Adrenal gland (tissue), 19 donors: ENCODE measurements around the gene HIBCH. TPM values are rescaled to one million over a fixed set of nuclear protein-coding genes. Genes with fewer than 3 reads are reported as not detected.

Experiments used
- DNase-seq, 7 donors: peaks; one replicate each; pipeline ENCODE4 v3.0.0-alpha.2; 2019 to 2020
- H3K27ac ChIP-seq, 5 donors: fragments of 200-600 bp; sonication (generic) in 4 of 5; 1 replicate in 3 of 5; 2 replicates in 2 of 5; pipeline versions ENCODE4 v1.5.1 to v1.8.0; 2016 to 2020; ENCODE audit warnings: mild to moderate bottlenecking in 1 of 5
- H3K27me3 ChIP-seq: fragments of 200-600 bp; 2 replicates; pipeline ENCODE4 v1.8.0; 2021
- H3K36me3 ChIP-seq, 2 donors: fragments of 200-600 bp; replicated peaks in 1 of 2; 1 replicate in 1 of 2; 2 replicates in 1 of 2; pipeline versions ENCODE4 v1.5.1 to v1.8.0; 2018 to 2022
- H3K4me1 ChIP-seq, 2 donors: fragments of 200-600 bp; replicated peaks in 1 of 2; 1 replicate in 1 of 2; 2 replicates in 1 of 2; pipeline versions ENCODE4 v1.5.1 to v1.8.0; 2018 to 2021
- H3K4me3 ChIP-seq, 4 donors: fragments of 200-600 bp; sonication (generic) in 3 of 4; one replicate each; pipeline ENCODE4 v1.5.1; 2016 to 2018
- H3K9me3 ChIP-seq, 3 donors: fragments of 200-600 bp; sonication (generic) in 1 of 3; replicated peaks in 1 of 3; 1 replicate in 2 of 3; 2 replicates in 1 of 3; pipeline versions ENCODE4 v1.5.1 to v1.8.0; 2016 to 2021
- POLR2A ChIP-seq, 2 donors: fragments of 450-650 bp; IDR thresholded peaks; one replicate each; pipeline ENCODE4 v1.6.1; 2017; ENCODE audit warnings: antibody characterized with exemption in 2 of 2, mild to moderate bottlenecking in 2 of 2, moderate library complexity in 1 of 2
- WGBS, 4 donors: extraction: QIAGEN DNeasy Blood & Tissue Kit in 2 of 4; methylation state at CpG; one replicate each; pipeline versions ENCODE4 v1.1.5 to v1.1.7; 2013 to 2017; 5-methylcytosine and 5-hydroxymethylcytosine counted together
- intact Hi-C, 2 donors: fragments of 100-400 bp; cut with DNase I; formaldehyde crosslinking; loops; one replicate each; pipeline versions ENCODE4 v1.14.1 to v1.15.0; 2022 to 2023
- long read RNA-seq, 10 donors: library from polyadenylated mRNA in 3 of 10; unstranded in 2 of 10; stranded (forward) in 1 of 10; transcript quantifications; one replicate each; pipeline ENCODE4 v2.0.0 and lab custom pipeline, GENCODE V29; 2021 to 2026
- polyA plus RNA-seq, 3 donors: library from polyadenylated mRNA; stranded (reverse); fragments of 200-250 nt in 2 of 3; fragments of 350-450 nt in 1 of 3; fragmentation: Illumina TruSeq in 1 of 3; extraction: RNeasy Lipid Tissue Mini Kit (QIAGEN cat#74804) in 1 of 3; gene quantifications; one replicate each; pipeline ENCODE4 v1.2.3, GENCODE V29; 2013 to 2014
- total RNA-seq, 9 donors: library from RNA; depleted of rRNA in 4 of 9; stranded (reverse); fragments of >200 nt in 4 of 9; fragments of 120-200 nt in 1 of 9; fragmentation: NEBNext Ultra II Directional in 1 of 9; extraction: Animal tissue kit (Norgen Biotek cat#: 25700) in 1 of 9; gene quantifications; one replicate each; pipeline versions ENCODE4 v1.1.0 to v1.2.4, GENCODE V29; 2013 to 2023
- TF ChIP-seq, protein P1 (sequence below), 6 experiments: fragments of 450-650 bp in 4 of 6; fragments of 200-600 bp in 2 of 6; sonication (generic) in 1 of 6; IDR thresholded peaks; 1 replicate in 5 of 6; 2 replicates in 1 of 6; pipeline versions ENCODE4 v1.5.1 to v1.8.0; 2016 to 2021; ENCODE audit warnings: antibody characterized with exemption in 6 of 6, mild to moderate bottlenecking in 2 of 6, moderate library complexity in 1 of 6
- donor health status: healthy with polysubstance abuse.
- donor health status: Bipolar disorder and iron deficiency.
- donor health status: DM: yes; HTN: yes; CAD: no.
- donor health status: DM: no; HTN: no; CAD: no.
- donor health status: DM: no; HTN: no; CAD: no.
- donor health status: DM: yes; HTN: yes; CAD: no.

HIBCH gene, protein sequence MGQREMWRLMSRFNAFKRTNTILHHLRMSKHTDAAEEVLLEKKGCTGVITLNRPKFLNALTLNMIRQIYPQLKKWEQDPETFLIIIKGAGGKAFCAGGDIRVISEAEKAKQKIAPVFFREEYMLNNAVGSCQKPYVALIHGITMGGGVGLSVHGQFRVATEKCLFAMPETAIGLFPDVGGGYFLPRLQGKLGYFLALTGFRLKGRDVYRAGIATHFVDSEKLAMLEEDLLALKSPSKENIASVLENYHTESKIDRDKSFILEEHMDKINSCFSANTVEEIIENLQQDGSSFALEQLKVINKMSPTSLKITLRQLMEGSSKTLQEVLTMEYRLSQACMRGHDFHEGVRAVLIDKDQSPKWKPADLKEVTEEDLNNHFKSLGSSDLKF
- total RNA-seq = 100 to 1,000 TPM in 2 of 9 donors, 10 to 100 TPM in 7; 35.1 to 174 (median 68.6) TPM
- 100 to 1,000 TPM in 1 of 3 donors, 10 to 100 TPM in 2; 18.2 to 116 (median 29.2) TPM for polyA plus RNA-seq
- long read RNA-seq, donor 1, transcript HIBCH-201 (14 exons, 1,939 nt) = major isoform, 39 of 81 reads
- long read RNA-seq, donor 1, partial matches to known transcripts = 21 of 81 reads
- long read RNA-seq, donor 1, other reads (novel, unspliced or antisense) = 20 of 81 reads
- long read RNA-seq, donor 2, transcript HIBCH-201 (14 exons, 1,939 nt) = major isoform, 24 of 30 reads
- long read RNA-seq, donor 2, partial matches to known transcripts = 5 of 30 reads
- long read RNA-seq, donor 2, other reads (novel, unspliced or antisense) = 0 of 30 reads
- long read RNA-seq, donor 3, transcript HIBCH-201 (14 exons, 1,939 nt) = major isoform, 22 of 125 reads
- long read RNA-seq, donor 3, partial matches to known transcripts = 85 of 125 reads
- long read RNA-seq, donor 3, other reads (novel, unspliced or antisense) = 17 of 125 reads
- long read RNA-seq, donor 4, transcript HIBCH-201 (14 exons, 1,939 nt) = major isoform, 160 of 203 reads
- long read RNA-seq, donor 4, partial matches to known transcripts = 9 of 203 reads
- long read RNA-seq, donor 4, other reads (novel, unspliced or antisense) = 30 of 203 reads
- long read RNA-seq, donor 5, transcript HIBCH-201 (14 exons, 1,939 nt) = major isoform, 315 of 378 reads
- long read RNA-seq, donor 5, transcript HIBCH-202 (13 exons, 2,463 nt) = minor isoform, 10 of 378 reads
- long read RNA-seq, donor 5, partial matches to known transcripts = 5 of 378 reads
- long read RNA-seq, donor 5, other reads (novel, unspliced or antisense) = 48 of 378 reads
- long read RNA-seq, donor 6, transcript HIBCH-201 (14 exons, 1,939 nt) = major isoform, 75 of 96 reads
- long read RNA-seq, donor 6, partial matches to known transcripts = 2 of 96 reads
- long read RNA-seq, donor 6, other reads (novel, unspliced or antisense) = 17 of 96 reads
- long read RNA-seq, donor 7, transcript HIBCH-201 (14 exons, 1,939 nt) = major isoform, 10 of 12 reads
- long read RNA-seq, donor 7, partial matches to known transcripts = 0 of 12 reads
- long read RNA-seq, donor 7, other reads (novel, unspliced or antisense) = 0 of 12 reads
- long read RNA-seq, donor 8, transcript HIBCH-202 (13 exons, 2,463 nt) = minor isoform, 5 of 207 reads
- long read RNA-seq, donor 8, transcript HIBCH-201 (14 exons, 1,939 nt) = major isoform, 45 of 207 reads
- long read RNA-seq, donor 8, partial matches to known transcripts = 130 of 207 reads
- long read RNA-seq, donor 8, other reads (novel, unspliced or antisense) = 27 of 207 reads
- long read RNA-seq, donor 9, transcript HIBCH-201 (14 exons, 1,939 nt) = major isoform, 23 of 154 reads
- long read RNA-seq, donor 9, partial matches to known transcripts = 117 of 154 reads
- long read RNA-seq, donor 9, other reads (novel, unspliced or antisense) = 11 of 154 reads
- long read RNA-seq, donor 10, transcript HIBCH-201 (14 exons, 1,939 nt) = major isoform, 24 of 160 reads
- long read RNA-seq, donor 10, partial matches to known transcripts = 112 of 160 reads
- long read RNA-seq, donor 10, other reads (novel, unspliced or antisense) = 20 of 160 reads

DNA sequence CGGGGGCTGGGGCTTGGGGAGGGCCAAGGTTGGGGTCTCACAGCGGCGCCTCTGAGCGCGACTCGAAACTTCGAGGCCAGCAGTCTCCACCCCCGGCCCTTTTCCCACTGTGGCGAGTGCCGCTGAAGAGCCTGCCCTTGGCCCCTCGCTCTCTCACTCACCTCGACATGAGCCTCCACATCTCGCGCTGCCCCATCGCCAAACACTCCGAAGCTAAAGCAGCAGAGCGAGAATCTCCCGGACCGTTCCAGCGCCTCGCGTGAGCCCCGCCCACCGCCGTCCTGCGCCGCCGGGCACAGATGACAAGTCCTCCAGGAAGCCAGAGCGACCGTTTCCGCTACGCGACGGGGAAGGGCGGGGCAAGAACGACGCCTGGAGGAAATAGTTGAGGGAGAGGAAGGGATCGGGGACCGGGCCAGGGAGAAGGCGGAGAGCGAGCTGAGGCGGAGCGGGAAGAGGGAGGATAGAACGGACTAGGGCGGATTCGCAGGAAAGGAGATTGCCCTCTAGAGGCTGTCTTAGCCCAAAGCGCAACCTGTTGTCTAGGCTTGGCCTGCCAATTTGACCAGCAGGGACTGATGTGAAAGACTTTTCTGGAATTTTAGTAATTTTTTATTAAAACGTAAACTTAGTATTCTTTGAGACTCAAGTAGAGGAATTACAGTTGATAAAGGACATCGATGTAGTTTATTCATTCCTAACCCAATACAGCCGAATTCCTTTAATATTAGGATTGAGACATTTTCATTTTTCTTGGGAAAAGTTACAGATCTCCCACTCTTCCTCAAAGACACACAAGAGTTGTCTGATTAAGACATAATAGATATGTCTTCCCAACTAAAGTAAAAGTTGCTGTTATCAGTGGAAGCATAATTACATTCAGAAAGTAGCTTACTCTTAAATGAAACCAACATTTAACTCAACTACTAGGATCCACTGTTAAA, at the start of gene HIBCH:
Gene HIBCH, minus strand, starts transcription at position 272 of the 944 bp plus-strand sequence. Its CDS starts 76 bp downstream, at position 196.
- H3K27me3 ChIP-seq = no peaks in the 10 kb centered on the region
- WGBS, 4 donors = 1% methylated on average over 33 to 50 of the region's 50 CpGs
- peaks cover 17 to 27% of the 10 kb centered on the region in 2 donors for H3K4me1 ChIP-seq
- no peaks in the 10 kb centered on the region for H3K36me3 ChIP-seq
- H3K9me3 ChIP-seq = no peaks in the 10 kb centered on the region
- peak; percentile 43 to 92 for TF ChIP-seq POLR2A (IDR thresholded peaks at IDR 0.05)
- TF ChIP-seq, protein P1, sequence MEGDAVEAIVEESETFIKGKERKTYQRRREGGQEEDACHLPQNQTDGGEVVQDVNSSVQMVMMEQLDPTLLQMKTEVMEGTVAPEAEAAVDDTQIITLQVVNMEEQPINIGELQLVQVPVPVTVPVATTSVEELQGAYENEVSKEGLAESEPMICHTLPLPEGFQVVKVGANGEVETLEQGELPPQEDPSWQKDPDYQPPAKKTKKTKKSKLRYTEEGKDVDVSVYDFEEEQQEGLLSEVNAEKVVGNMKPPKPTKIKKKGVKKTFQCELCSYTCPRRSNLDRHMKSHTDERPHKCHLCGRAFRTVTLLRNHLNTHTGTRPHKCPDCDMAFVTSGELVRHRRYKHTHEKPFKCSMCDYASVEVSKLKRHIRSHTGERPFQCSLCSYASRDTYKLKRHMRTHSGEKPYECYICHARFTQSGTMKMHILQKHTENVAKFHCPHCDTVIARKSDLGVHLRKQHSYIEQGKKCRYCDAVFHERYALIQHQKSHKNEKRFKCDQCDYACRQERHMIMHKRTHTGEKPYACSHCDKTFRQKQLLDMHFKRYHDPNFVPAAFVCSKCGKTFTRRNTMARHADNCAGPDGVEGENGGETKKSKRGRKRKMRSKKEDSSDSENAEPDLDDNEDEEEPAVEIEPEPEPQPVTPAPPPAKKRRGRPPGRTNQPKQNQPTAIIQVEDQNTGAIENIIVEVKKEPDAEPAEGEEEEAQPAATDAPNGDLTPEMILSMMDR (IDR thresholded peaks at IDR 0.05) = peak; percentile 62 to 79 (median 70)
- peak within 1 kb of the TSS in 2 of 4 donors; percentile 77 to 85 for H3K4me3 ChIP-seq
- intact Hi-C loops = loop anchor here in 1 of 2 donors (10.0 kb wide), 1 partner anchor 55 kb away; no protein-coding TSS in a partner anchor
- H3K27ac ChIP-seq = peak within 1 kb of the TSS; percentile 23 to 98 (median 86)
- peak; percentile 98 to 99 (median 98) for DNase-seq

DNA sequence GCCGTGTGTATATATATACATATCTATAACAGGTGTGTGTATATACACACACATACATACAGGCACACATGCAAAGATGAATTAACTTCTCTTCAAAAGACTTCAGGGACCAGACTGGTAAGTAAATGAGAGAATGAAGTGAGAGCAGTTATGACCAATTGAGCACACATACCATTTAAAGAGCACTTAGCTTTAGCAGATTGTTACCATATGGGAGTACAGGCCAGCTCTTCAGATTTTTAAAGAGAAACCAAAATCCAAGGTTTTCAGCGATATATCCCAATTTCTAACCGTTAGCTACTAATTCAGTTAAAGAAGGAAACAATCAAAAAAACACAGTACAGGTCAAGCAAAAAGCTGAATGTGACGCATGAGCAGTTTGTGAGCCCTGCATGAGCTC, 47.5 kb upstream of the HIBCH start:
- Histone ChIP-seq H3K4me1 (no peaks in the 10 kb centered on the region), H3K27ac (no peak overlapping the region), H3K36me3 (peaks cover 0 to 59% of the 10 kb centered on the region in 2 donors), H3K9me3 (no peaks in the 10 kb centered on the region), H3K27me3 (no peaks in the 10 kb centered on the region), H3K4me3 (no peak overlapping the region)
- intact Hi-C loops = no loop called here
- WGBS, 4 donors = 94 to 97% (median 97%) methylated on average over 4 of the region's 4 CpGs
- TF ChIP-seq, protein P1 (IDR thresholded peaks at IDR 0.05) = no peak
- TF ChIP-seq POLR2A (IDR thresholded peaks at IDR 0.05) = no peak
- DNase-seq = no peak
